Mesenchymal stem cell (in vitro differentiated cells and primary cell): Measurements from ENCODE around the gene LDAH.

Experiments used
- DNase-seq: peaks from one replicate; pipeline ENCODE4 v3.0.0-alpha.2; 2013
- H2AFZ ChIP-seq: one replicate; pipeline ENCODE4 v1.6.1; 2013; ENCODE audit warnings: low read depth, mild to moderate bottlenecking, control low read depth, inconsistent platforms, low read length, moderate library complexity
- H2AK5ac ChIP-seq: 2 replicates; pipeline ENCODE4 v1.6.1; 2013; ENCODE audit warnings: low read length, moderate library complexity, mild to moderate bottlenecking, inconsistent platforms; ENCODE audit not compliant: severe bottlenecking
- H2BK120ac ChIP-seq: one replicate; pipeline ENCODE4 v1.6.1; 2013; ENCODE audit warnings: low read depth, mild to moderate bottlenecking, inconsistent platforms, low read length, moderate library complexity
- H2BK12ac ChIP-seq, 2 experiments: one replicate each; pipeline ENCODE4 v1.6.1; 2013; ENCODE audit warnings: inconsistent platforms in 2 of 2, low read length in 2 of 2, mild to moderate bottlenecking in 2 of 2, moderate library complexity in 2 of 2, control low read depth in 1 of 2
- H2BK15ac ChIP-seq: one replicate; pipeline ENCODE4 v1.6.1; 2013; ENCODE audit warnings: mild to moderate bottlenecking, low read depth, inconsistent platforms; ENCODE audit not compliant: poor library complexity, severe bottlenecking
- H2BK5ac ChIP-seq: 2 replicates; pipeline ENCODE4 v1.6.1; 2013; ENCODE audit warnings: low read depth, mild to moderate bottlenecking, low read length, control low read depth, inconsistent platforms; ENCODE audit not compliant: poor library complexity, severe bottlenecking
- H3K14ac ChIP-seq, 2 experiments: one replicate each; pipeline ENCODE4 v1.6.1; 2013; ENCODE audit warnings: inconsistent platforms in 2 of 2, low read length in 2 of 2, control low read depth in 1 of 2, mild to moderate bottlenecking in 1 of 2, moderate library complexity in 1 of 2
- H3K18ac ChIP-seq, 2 experiments: one replicate each; pipeline ENCODE4 v1.6.1; 2013; ENCODE audit warnings: inconsistent platforms in 2 of 2, low read length in 2 of 2, control low read depth in 1 of 2, low read depth in 1 of 2, mild to moderate bottlenecking in 1 of 2
- H3K23ac ChIP-seq, 2 experiments: one replicate each; pipeline ENCODE4 v1.6.1; 2013; ENCODE audit warnings: inconsistent platforms in 2 of 2, low read length in 2 of 2, mild to moderate bottlenecking in 2 of 2, moderate library complexity in 2 of 2, control low read depth in 1 of 2
- H3K27ac ChIP-seq: 2 replicates; pipeline ENCODE4 v1.5.1; 2013; ENCODE audit warnings: mild to moderate bottlenecking, moderate library complexity, low read length, control low read depth, inconsistent platforms; ENCODE audit not compliant: poor library complexity, severe bottlenecking
- H3K27me3 ChIP-seq, 2 experiments: 2 replicates each; pipeline versions ENCODE4 v1.6.1 to v1.7.0; 2013; ENCODE audit warnings: low read length in 2 of 2, mild to moderate bottlenecking in 2 of 2, moderate library complexity in 2 of 2, control low read depth in 1 of 2, inconsistent platforms in 1 of 2; ENCODE audit not compliant: control insufficient read depth in 1 of 2, insufficient read depth in 1 of 2
- H3K36me3 ChIP-seq, 2 experiments: 2 replicates each; pipeline versions ENCODE4 v1.6.1 to v1.7.0; 2013; ENCODE audit warnings: low read length in 2 of 2, control low read depth in 1 of 2, inconsistent platforms in 1 of 2, low read depth in 1 of 2, mild to moderate bottlenecking in 1 of 2; ENCODE audit not compliant: insufficient read depth in 2 of 2, control insufficient read depth in 1 of 2
- H3K4ac ChIP-seq, 2 experiments: one replicate each; pipeline ENCODE4 v1.6.1; 2013; ENCODE audit warnings: inconsistent platforms in 2 of 2, low read length in 2 of 2, mild to moderate bottlenecking in 2 of 2, moderate library complexity in 2 of 2, control low read depth in 1 of 2, low read depth in 1 of 2
- H3K4me1 ChIP-seq: 2 replicates; pipeline ENCODE4 v1.6.1; 2013; ENCODE audit warnings: low read depth, low read length, control low read depth; ENCODE audit not compliant: control insufficient read depth, insufficient read depth
- H3K4me2 ChIP-seq: 2 replicates; pipeline ENCODE4 v1.6.1; 2013; ENCODE audit warnings: low read length, mild to moderate bottlenecking, inconsistent platforms; ENCODE audit not compliant: poor library complexity, severe bottlenecking
- H3K4me3 ChIP-seq, 2 experiments: 2 replicates each; pipeline versions ENCODE4 v1.5.1 to v1.7.0; 2013; ENCODE audit warnings: low read length in 2 of 2, mild to moderate bottlenecking in 2 of 2, control low read depth in 1 of 2, low read depth in 1 of 2; ENCODE audit not compliant: insufficient read depth in 1 of 2
- H3K79me1 ChIP-seq: replicated peaks from 2 replicates; pipeline ENCODE4 v1.6.1; 2013; ENCODE audit warnings: mild to moderate bottlenecking, control low read depth, low read length, inconsistent platforms; ENCODE audit not compliant: poor library complexity, severe bottlenecking
- H3K9ac ChIP-seq: 2 replicates; pipeline ENCODE4 v1.7.0; 2013; ENCODE audit warnings: mild to moderate bottlenecking, low read length, moderate library complexity
- H3K9me3 ChIP-seq: 2 replicates; pipeline ENCODE4 v1.7.0; 2013; ENCODE audit warnings: mild to moderate bottlenecking, low read length; ENCODE audit not compliant: control insufficient read depth
- H4K8ac ChIP-seq: one replicate; pipeline ENCODE4 v1.6.1; 2013; ENCODE audit warnings: inconsistent platforms, mild to moderate bottlenecking, low read length, moderate library complexity
- H4K91ac ChIP-seq: one replicate; pipeline ENCODE4 v1.6.1; 2013; ENCODE audit warnings: mild to moderate bottlenecking, low read length, inconsistent platforms
- WGBS: methylation state at CpG from one replicate; pipeline ENCODE4 v1.1.7; 2013; ENCODE audit warnings: mixed read lengths; 5-methylcytosine and 5-hydroxymethylcytosine counted together

LDAH gene

DNA sequence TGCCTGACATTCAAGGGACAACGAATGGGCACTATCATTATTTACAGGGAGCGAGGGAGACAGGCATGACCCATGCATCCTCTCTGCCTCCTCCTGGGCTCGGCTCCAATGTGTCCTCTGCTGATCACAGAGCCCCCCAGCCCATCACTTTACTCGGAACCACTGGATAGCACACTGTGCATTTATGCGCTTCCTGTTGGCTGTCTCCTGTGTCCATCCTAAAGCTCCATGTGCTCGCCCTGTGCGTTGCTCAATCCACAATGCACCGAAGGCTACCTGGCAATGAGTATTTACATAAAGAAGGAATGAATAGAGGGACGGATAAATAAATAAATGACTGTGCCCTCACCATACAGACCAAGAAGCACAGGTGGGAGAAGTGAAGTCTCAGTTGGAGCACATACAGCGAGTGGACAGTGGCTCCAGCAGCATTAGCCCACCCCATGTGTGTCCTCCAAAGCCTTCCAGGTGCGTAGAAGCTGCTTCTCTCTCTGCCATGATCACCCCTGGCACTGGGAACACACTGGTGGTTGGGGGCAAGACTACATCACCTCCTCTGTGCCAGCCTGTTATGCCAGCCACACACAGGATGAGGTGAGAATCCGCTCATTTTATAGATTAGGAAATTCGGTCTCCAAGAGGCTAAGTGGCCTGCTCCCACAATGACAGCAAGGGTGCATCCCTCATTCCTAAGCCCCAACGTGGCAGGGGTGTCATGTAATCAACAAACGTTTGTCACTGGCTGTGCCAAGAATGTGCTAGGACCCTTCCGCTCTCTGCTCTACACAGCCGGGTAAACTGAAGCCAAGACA, 158.3 kb downstream of the LDAH start:
- H3K4me3 ChIP-seq = peak overlapping the region in 1 of 2 experiments; percentile 74
- peaks cover 0 to 3% of the 10 kb centered on the region in 2 experiments for H3K36me3 ChIP-seq
- H2AK5ac ChIP-seq = no peak overlapping the region
- no peak overlapping the region for H2BK5ac ChIP-seq
- peaks cover 38% of the 10 kb centered on the region for H3K4me1 ChIP-seq
- no peaks in the 10 kb centered on the region for H3K9me3 ChIP-seq
- H3K79me1 ChIP-seq = peaks cover 6% of the 10 kb centered on the region
- H2BK12ac ChIP-seq = no peak overlapping the region
- H3K27me3 ChIP-seq = peaks cover 48 to 76% of the 10 kb centered on the region in 2 experiments
- no peak overlapping the region for H3K4ac ChIP-seq
- no peak overlapping the region for H4K8ac ChIP-seq
- H3K9ac ChIP-seq = no peak overlapping the region
- no peak overlapping the region for H2BK15ac ChIP-seq
- no peak overlapping the region for H3K23ac ChIP-seq
- 47% methylated on average over 17 of the region's 17 CpGs for WGBS
- H3K14ac ChIP-seq = no peak overlapping the region
- H3K27ac ChIP-seq = no peak overlapping the region
- DNase-seq = no peak
- peak overlapping the region; percentile 85 for H3K4me2 ChIP-seq
- H2BK120ac ChIP-seq = no peak overlapping the region
- H4K91ac ChIP-seq = no peak overlapping the region
- no peak overlapping the region for H2AFZ ChIP-seq
- no peak overlapping the region for H3K18ac ChIP-seq

DNA sequence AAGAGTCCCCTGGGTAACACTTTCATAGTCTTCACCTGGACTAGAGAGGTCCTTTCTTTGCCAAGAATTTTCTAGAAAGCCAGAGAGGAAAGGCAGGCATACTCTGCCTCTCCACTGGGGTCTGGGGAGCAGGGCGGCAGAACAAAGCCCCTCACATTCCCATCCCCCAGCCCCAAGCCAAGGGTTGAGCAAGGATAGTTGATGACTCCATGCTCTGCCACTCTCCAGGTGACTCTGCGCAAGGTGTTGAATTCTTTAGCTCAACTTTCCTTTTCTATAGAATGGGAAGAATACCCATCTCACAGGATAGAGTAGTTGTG, 158.9 kb downstream of the LDAH start:
- Histone ChIP-seq H2AK5ac (no peak overlapping the region), H3K27ac (no peak overlapping the region), H3K4me3 (no peak overlapping the region), H3K4me2 (no peak overlapping the region), H2BK15ac (no peak overlapping the region), H3K27me3 (peaks cover 51 to 76% of the 10 kb centered on the region in 2 experiments), H3K4me1 (peaks cover 34% of the 10 kb centered on the region), H3K9me3 (no peaks in the 10 kb centered on the region), H3K14ac (no peak overlapping the region), H3K79me1 (peaks cover 2% of the 10 kb centered on the region), H2AFZ (no peak overlapping the region), H3K9ac (no peak overlapping the region), H4K91ac (no peak overlapping the region), H2BK120ac (no peak overlapping the region), H3K4ac (no peak overlapping the region), H4K8ac (no peak overlapping the region), H2BK5ac (no peak overlapping the region), H3K23ac (no peak overlapping the region), H3K36me3 (no peaks in the 10 kb centered on the region), H3K18ac (no peak overlapping the region), H2BK12ac (no peak overlapping the region)
- no peak for DNase-seq
- WGBS = 27% methylated on average over 1 of the region's 2 CpGs

DNA sequence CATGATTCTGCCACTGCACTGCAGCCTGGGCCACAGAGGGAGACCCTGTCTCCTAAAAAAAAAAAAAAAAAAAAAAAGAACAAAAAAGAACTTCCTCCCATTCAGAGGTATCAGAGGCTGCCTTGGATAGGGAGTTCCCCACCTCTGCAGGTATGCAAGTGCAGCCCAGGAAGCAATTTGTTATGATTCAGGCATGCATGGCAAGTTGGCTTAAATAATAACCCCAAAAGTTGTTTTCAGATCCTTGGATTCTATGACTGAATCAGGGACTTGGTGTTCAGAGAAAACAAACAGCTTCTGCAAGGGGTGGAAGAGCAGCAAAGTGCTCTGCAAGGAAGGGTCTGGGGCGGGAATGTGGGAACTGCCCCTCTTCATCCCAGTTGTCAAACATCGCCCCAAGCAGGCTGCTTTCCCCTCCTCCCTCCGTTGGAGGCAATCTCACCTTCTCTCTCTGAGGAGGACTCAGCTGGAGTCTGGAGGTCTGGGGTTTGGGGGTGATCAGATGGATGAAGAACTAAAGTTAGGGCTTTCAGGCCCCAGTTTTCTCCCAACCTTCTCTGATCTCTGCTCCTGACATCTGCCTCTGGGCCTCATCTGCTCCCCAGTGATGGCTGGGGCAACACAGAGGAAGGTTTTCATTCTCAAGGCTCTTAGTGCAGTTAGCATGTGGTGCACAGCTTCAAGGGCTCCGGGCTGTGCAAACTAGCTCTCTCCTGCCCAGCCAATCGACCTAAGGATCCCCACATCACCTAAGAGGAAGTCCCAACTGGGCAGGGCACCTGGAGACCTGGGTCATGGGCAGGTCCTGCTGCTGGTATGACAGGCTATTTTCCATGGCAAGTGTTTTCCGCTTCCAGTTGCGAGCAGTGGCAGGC, 159.5 kb downstream of the LDAH start:
- 55% methylated on average over 4 of the region's 7 CpGs for WGBS
- no peak overlapping the region for H2BK5ac ChIP-seq

DNA sequence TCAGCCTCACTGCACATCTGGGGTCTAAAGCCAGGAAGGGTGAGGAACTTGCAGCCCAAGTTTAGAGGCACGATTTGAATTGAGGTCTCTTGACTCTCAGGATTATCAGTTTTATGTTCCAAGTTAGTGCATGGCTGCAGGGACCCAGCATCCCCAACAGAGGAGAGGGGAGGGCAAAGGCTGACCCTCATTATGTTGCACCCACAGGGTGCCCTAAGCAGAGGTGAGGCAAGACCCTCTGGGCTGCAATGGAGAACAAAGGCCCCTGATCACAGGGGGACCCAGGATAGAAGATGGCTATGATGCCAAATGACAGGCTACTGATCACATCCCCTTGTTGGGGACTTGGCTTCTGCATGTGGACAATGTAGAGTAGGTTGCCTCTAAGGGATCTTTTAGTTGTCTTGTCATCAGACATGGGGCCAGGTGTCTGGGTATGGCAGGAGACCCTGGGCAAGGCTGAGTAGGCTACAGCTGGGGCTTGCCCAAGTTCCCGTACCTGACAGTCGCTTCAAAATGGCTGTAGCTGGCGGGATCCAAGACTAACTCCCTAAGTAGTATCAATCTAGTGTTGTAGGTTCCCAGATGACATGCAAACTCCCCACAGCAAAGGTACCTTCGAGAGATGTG, 160.5 kb downstream of the LDAH start:
- Histone ChIP-seq H2AK5ac (no peak overlapping the region), H4K91ac (no peak overlapping the region), H2BK5ac (no peak overlapping the region), H3K4me2 (no peak overlapping the region), H2BK15ac (peak overlapping the region; percentile 70), H3K36me3 (no peaks in the 10 kb centered on the region), H3K9me3 (no peaks in the 10 kb centered on the region), H2BK12ac (no peak overlapping the region), H3K4ac (no peak overlapping the region), H3K27me3 (peaks cover 51 to 69% of the 10 kb centered on the region in 2 experiments), H2AFZ (no peak overlapping the region), H3K4me1 (peaks cover 29% of the 10 kb centered on the region), H3K27ac (no peak overlapping the region), H2BK120ac (no peak overlapping the region), H3K14ac (no peak overlapping the region), H3K18ac (no peak overlapping the region), H3K79me1 (no peaks in the 10 kb centered on the region), H4K8ac (no peak overlapping the region), H3K9ac (no peak overlapping the region), H3K23ac (no peak overlapping the region), H3K4me3 (no peak overlapping the region)
- no peak for DNase-seq
- 58% methylated on average over 5 of the region's 5 CpGs for WGBS

More for the DNA sequence above, 159.5 kb downstream of the LDAH start:
- Histone ChIP-seq H3K14ac (no peak overlapping the region), H4K91ac (no peak overlapping the region), H2AK5ac (no peak overlapping the region), H3K36me3 (no peaks in the 10 kb centered on the region), H3K79me1 (no peaks in the 10 kb centered on the region), H3K23ac (no peak overlapping the region), H2AFZ (no peak overlapping the region), H3K27ac (no peak overlapping the region), H3K4ac (no peak overlapping the region), H2BK120ac (no peak overlapping the region), H3K27me3 (peaks cover 51 to 74% of the 10 kb centered on the region in 2 experiments), H4K8ac (no peak overlapping the region), H3K4me3 (no peak overlapping the region), H2BK15ac (no peak overlapping the region), H3K9ac (no peak overlapping the region), H3K18ac (no peak overlapping the region), H3K9me3 (no peaks in the 10 kb centered on the region), H3K4me1 (peaks cover 29% of the 10 kb centered on the region), H2BK12ac (no peak overlapping the region), H3K4me2 (no peak overlapping the region)
- DNase-seq = no peak
